Muscle layer of duodenum (tissue), 2 donors: ENCODE results near the gene CASQ1.

Experiments
- H3K27ac ChIP-seq: one replicate; pipeline ENCODE4 v1.7.0; 2013; ENCODE audit warnings: mild to moderate bottlenecking, low read length
- H3K27me3 ChIP-seq: one replicate; pipeline ENCODE4 v1.7.0; 2013; ENCODE audit warnings: low read depth, mild to moderate bottlenecking, control low read depth, low read length
- H3K36me3 ChIP-seq, 2 donors: one replicate each; pipeline ENCODE4 v1.7.0; 2013; ENCODE audit warnings: low read length in 2 of 2, control low read depth in 1 of 2, mild to moderate bottlenecking in 1 of 2; ENCODE audit not compliant: insufficient read depth in 2 of 2, control insufficient read depth in 1 of 2
- H3K4me1 ChIP-seq, 2 donors: one replicate each; pipeline ENCODE4 v1.7.0; 2013; ENCODE audit warnings: low read length in 2 of 2, mild to moderate bottlenecking in 2 of 2, control low read depth in 1 of 2, moderate library complexity in 1 of 2; ENCODE audit not compliant: insufficient read depth in 2 of 2, control insufficient read depth in 1 of 2
- H3K4me3 ChIP-seq, 2 donors: one replicate each; pipeline ENCODE4 v1.7.0; 2013; ENCODE audit warnings: low read length in 2 of 2, low read depth in 1 of 2, mild to moderate bottlenecking in 1 of 2
- H3K9me3 ChIP-seq, 2 donors: one replicate each; pipeline ENCODE4 v1.7.0; 2013; ENCODE audit warnings: low read length in 2 of 2, control low read depth in 1 of 2, mild to moderate bottlenecking in 1 of 2; ENCODE audit not compliant: control insufficient read depth in 1 of 2
- donor health status: healthy.

Gene CASQ1

DNA sequence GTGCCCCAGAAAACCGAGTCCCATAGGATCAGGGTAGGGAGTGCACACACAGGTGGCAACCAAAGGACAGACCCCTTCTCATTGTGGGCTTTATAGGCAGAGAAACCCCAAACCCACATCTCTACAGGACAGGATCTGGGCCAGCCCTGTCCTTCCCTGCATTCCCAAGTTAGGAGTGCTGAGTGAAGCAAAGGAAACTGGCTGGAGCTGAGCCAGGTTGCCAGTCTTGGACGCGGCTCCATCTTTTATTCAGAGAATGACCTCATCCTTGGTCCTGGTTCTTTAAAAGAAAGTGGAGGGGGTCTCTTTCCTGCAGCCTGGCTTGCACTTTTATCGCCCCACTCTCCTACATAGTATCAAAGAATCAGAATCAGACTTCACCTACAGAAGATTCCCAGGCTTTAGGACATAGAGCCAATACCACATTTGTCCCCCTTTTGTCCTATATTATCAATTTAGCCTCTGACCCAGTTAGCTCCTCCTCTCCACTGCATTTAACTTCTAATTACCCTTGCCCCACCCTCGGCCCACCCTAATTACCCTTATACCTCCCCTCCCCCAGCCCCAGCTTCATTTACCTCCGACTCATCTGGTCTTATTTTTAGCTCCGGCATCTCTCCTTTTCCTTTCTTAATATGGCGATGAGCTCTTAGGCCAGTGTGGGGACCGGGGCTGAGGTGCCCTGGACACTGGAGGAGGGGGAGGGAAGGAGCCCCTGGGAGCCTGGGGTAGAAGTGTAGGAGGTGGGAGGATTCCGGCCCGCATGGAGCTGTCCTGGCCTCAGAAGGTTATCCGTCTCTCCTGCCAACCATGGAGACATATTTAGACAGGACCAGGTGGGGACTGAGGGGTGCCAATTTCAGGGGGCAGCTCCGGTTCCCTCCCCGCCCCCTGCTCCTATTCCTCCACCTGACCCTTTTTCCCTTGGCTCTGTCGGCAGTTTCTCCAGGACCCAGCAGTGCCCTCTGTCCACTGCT, at the start of gene CASQ1:
Gene CASQ1 (plus strand): TSS at position 927 of the 977 bp plus-strand sequence. CDS start 177 bp downstream, outside the sequence.
- no peaks in the 10 kb centered on the region for H3K9me3 ChIP-seq
- peaks cover 8 to 38% of the 10 kb centered on the region in 2 donors for H3K4me1 ChIP-seq
- H3K27ac ChIP-seq, result no peak within 1 kb of the TSS
- H3K27me3 ChIP-seq, result no peaks in the 10 kb centered on the region
- H3K4me3 ChIP-seq, result peak within 1 kb of the TSS in 1 of 2 donors; percentile 14
- H3K36me3 ChIP-seq, result no peaks in the 10 kb centered on the region

DNA sequence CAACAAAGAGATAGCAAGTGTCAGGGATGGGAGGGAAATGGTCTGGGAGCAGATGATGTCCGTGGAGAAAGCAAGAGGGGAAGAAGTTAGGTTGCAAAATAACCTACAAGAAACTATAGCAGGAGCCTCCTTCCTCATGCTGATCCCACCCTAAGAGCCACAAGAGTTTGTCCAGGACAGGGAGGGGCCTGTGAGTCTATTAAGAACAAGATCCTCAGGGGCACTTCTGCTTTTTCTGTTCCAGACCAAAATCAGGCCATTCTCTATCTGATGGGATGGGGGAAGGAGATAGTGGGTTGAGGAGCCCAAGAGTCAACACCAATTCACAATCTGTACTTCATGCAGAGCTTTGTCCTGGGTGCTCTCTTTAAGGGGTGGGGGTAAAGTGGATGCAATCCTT, 46.7 kb upstream of the CASQ1 start:
- Histone ChIP-seq H3K27me3 (no peaks in the 10 kb centered on the region), H3K4me1 (no peaks in the 10 kb centered on the region), H3K36me3 (peaks cover 0 to 20% of the 10 kb centered on the region in 2 donors), H3K4me3 (no peak overlapping the region), H3K27ac (no peak overlapping the region), H3K9me3 (no peaks in the 10 kb centered on the region)

DNA sequence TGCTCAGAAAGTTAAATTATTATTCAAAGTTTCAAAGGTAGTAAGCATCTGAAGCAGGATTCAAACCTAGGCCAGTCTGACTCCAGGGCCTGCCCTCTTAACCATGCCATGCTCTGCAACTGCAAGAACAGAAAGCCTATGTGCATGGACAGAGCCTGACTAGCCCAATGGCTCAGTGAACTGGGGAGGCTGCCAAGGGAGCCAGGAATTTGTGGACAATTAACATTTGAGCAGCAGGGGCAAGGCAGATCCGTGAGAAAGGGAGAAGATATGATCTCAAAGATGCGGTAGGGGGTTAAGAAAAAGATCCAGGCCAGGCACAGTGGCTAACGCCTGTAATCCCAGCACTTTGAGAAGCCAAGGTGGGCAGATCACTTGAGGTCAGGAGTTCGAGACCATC, 45.5 kb upstream of the CASQ1 start:
- Histone ChIP-seq H3K27me3 (no peaks in the 10 kb centered on the region), H3K36me3 (peaks cover 0 to 11% of the 10 kb centered on the region in 2 donors), H3K4me3 (no peak overlapping the region), H3K4me1 (no peaks in the 10 kb centered on the region), H3K27ac (no peak overlapping the region), H3K9me3 (no peaks in the 10 kb centered on the region)

DNA sequence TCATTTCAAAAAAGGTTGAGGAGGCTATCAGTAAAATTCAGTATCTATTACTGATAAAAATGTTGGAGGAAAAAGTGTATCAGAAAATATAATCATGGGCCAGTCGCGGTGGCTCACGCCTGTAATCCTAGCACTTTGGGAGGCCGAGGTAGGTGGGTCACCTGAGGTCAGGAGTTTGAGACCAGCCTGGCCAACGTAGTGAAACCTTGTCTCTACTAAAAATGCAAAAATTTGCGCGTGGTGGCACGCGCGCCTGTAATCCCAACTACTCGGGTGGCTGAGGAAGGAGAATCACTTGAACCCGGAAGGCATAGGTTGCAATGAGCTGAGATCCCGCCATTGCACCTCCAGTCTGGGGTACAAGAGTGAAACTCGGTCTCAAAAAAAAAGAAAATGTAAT, 44.3 kb upstream of the CASQ1 start:
- Histone ChIP-seq H3K4me1 (no peaks in the 10 kb centered on the region), H3K4me3 (no peak overlapping the region), H3K36me3 (peaks cover 0 to 7% of the 10 kb centered on the region in 2 donors), H3K9me3 (no peaks in the 10 kb centered on the region), H3K27ac (no peak overlapping the region), H3K27me3 (no peaks in the 10 kb centered on the region)

DNA sequence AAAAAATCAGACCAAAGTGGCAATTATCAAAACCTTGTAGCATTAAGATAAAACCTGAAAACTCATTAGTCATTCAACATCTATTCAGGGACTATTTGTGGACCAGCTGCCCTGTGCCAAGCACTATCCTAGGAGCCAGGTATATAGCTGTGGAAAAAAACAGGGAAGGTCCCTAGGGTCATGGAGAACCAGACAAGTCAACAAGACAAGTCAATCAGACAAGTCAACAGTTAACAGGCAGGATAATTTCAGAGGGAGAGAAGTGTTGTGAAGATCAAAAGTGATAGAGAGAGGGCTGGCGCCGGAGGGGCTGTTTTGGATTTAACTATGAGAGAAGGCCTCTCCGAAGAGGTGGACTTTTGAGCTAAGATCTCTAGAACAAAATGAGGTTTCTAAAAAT, 42.3 kb upstream of the CASQ1 start:
- Histone ChIP-seq H3K9me3 (no peaks in the 10 kb centered on the region), H3K4me1 (no peaks in the 10 kb centered on the region), H3K27me3 (no peaks in the 10 kb centered on the region), H3K27ac (no peak overlapping the region), H3K4me3 (no peak overlapping the region), H3K36me3 (no peaks in the 10 kb centered on the region)

DNA sequence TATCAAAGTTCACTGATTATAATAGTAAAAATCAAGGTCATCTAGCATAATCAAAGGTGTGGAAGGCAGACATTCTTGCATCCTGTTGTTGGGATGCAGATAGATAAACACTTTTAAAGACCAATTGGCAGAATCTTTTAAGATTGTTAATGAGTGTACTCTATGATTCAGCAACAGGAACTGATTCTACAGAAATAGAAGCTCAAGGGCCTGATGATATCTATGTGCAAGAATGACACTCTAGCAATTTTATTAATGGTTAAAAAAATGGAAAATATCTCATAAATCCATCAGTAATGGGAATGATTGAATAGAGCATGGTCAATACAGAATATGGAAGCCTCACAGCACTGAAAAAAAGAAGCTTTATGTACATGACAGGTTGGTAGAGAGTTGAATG, 41.1 kb upstream of the CASQ1 start:
- Histone ChIP-seq H3K36me3 (no peaks in the 10 kb centered on the region), H3K4me1 (no peaks in the 10 kb centered on the region), H3K4me3 (no peak overlapping the region), H3K27me3 (no peaks in the 10 kb centered on the region), H3K9me3 (no peaks in the 10 kb centered on the region), H3K27ac (no peak overlapping the region)

DNA sequence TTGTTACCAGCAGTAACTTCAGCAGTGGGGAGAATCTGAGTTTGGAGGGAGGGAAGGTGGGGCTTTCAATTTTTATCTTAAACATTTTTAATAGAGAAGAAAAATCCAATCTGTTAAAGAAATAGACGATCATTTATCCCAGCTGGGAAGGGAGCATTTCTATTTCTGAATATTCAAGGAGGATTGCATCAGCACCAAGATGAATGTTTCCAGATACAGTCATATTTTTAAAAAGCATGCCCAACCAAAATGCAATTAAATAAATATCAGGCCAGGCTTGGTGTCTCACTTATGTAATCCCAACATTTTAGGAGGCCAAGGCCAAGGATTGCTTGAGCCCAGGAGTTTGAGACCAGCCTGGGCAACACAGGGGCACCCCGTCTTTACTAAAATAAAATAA, 40.7 kb upstream of the CASQ1 start:
- H3K4me1 ChIP-seq, result no peaks in the 10 kb centered on the region
- no peaks in the 10 kb centered on the region for H3K9me3 ChIP-seq
- H3K36me3 ChIP-seq, result no peaks in the 10 kb centered on the region
- H3K27me3 ChIP-seq, result no peaks in the 10 kb centered on the region
- H3K4me3 ChIP-seq, result no peak overlapping the region
- no peak overlapping the region for H3K27ac ChIP-seq

DNA sequence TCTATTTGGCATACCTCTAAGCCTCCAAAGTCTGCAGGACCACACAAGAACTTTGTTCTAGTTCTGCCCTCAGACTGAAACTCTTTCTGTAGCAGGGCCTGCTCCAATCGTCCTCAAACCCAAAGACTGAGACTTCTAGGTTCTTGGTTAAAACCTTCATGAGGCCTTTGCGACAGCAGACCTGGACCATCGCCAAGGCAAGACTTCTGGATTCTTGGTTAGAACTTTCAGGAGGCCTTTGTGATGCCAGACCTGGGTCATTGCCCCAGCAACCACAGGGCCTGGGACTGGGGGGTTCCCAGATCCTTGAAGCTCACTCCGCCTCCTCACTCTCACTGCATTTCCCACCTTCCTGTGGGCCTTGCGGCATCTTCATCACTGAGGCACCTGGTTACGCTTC, 39.1 kb upstream of the CASQ1 start, which contains the start of gene ATP1A4:
Gene ATP1A4 (plus strand): TSS at position 301 of the 400 bp plus-strand sequence. CDS start 438 bp downstream, outside the sequence.
- H3K27ac ChIP-seq, result no peak within 1 kb of the TSS

DNA sequence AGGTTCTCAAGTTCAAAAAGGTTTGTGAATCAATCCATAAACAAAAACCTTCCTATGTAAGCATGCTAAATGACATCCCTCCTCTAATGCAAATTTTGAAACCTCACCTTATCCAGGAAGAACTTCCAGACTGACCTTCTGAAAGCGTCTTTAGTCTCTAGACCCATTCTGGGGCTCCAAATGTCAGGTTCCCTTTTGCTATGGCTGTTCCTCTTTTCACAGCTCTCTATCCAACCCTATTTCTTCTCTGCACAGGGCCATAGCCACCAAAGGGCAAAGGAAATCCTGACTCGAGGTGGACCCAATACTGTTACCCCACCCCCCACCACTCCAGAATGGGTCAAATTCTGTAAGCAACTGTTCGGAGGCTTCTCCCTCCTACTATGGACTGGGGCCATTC, 35.6 kb upstream of the CASQ1 start:
- Histone ChIP-seq H3K4me1 (no peaks in the 10 kb centered on the region), H3K27me3 (no peaks in the 10 kb centered on the region), H3K4me3 (no peak overlapping the region), H3K27ac (no peak overlapping the region), H3K9me3 (no peaks in the 10 kb centered on the region), H3K36me3 (no peaks in the 10 kb centered on the region)

More for the DNA sequence above, 39.1 kb upstream of the CASQ1 start, which contains the start of gene ATP1A4:
- Histone ChIP-seq H3K36me3 (no peaks in the 10 kb centered on the region), H3K27me3 (no peaks in the 10 kb centered on the region), H3K9me3 (no peaks in the 10 kb centered on the region), H3K4me1 (no peaks in the 10 kb centered on the region), H3K4me3 (no peak within 1 kb of the TSS)

DNA sequence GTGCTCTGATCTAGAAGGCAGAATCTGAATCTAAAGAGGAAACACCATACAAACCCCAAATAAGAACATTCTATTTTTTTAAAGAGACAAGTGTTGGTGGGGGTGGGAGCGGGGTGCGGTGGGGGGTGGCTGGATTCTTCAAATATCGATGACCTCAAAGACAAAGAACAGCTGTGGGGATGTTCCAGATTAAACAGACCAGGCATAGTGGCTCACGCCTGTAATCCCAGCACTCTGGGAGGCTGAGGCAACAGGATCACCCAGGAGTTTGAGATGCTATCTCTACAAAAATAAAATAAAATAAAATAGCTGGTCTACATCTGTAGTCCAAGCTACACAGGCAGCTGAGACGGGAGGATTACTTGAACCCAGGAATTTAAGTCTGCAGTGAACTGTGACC, 34.0 kb upstream of the CASQ1 start:
- H3K4me3 ChIP-seq, result no peak overlapping the region

DNA sequence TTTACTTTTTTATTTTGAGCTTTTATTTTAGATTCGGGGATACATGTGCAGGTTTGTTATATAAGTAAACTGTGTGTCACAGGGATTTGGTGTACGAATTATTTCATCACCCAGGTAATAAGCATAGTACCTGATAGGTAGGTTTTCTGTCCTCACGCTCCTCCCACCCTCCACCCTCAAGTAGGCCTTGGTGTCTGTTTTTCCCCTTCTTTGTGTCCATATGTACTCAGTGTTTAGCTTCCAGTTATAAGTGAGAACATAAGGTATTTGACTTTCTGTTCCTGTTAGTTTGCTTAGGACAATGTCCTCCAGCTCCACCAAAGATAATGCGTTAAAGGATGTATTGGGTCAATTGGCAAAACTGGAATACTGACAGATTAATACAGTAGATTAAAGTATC, 33.2 kb upstream of the CASQ1 start:
- no peaks in the 10 kb centered on the region for H3K4me1 ChIP-seq
- H3K36me3 ChIP-seq, result no peaks in the 10 kb centered on the region
- no peaks in the 10 kb centered on the region for H3K27me3 ChIP-seq
- no peak overlapping the region for H3K27ac ChIP-seq
- H3K9me3 ChIP-seq, result no peaks in the 10 kb centered on the region
- H3K4me3 ChIP-seq, result no peak overlapping the region

More for the DNA sequence above, 34.0 kb upstream of the CASQ1 start:
- no peaks in the 10 kb centered on the region for H3K4me1 ChIP-seq
- H3K27me3 ChIP-seq, result no peaks in the 10 kb centered on the region
- H3K27ac ChIP-seq, result no peak overlapping the region
- no peaks in the 10 kb centered on the region for H3K9me3 ChIP-seq
- H3K36me3 ChIP-seq, result no peaks in the 10 kb centered on the region
